HG03139 (cell line): ENCODE results near the gene EPHA3.

Experiments
- ATAC-seq: cut with Tn5 transposase; IDR thresholded peaks from one replicate; pipeline ENCODE4 v1.9.1; 2021; ENCODE audit not compliant: unreplicated experiment

EPHA3 gene

DNA sequence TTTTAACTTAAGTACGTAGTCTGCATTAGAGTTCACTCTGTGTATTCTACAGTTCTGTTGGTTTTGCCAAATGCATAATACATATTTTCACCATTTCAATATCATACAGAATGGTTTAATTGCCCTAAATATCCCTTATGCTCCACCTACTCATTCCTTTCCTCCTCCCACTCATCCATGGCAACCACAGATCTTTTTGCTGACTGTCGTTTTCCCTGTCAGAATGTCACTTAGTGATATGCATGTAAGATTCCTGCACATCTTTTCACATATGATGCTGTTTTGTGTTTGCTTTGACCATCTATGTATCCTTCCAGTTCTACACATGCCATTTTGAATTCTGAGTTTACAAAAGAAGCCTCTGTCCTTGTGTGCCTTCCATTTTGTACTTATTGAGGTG lies 36.7 kb downstream of the EPHA3 start:
- ATAC-seq: no peak

GRCh38 chr3:89145995-89146394 lies 38.6 kb downstream of the EPHA3 start:
- ATAC-seq: no peak

DNA sequence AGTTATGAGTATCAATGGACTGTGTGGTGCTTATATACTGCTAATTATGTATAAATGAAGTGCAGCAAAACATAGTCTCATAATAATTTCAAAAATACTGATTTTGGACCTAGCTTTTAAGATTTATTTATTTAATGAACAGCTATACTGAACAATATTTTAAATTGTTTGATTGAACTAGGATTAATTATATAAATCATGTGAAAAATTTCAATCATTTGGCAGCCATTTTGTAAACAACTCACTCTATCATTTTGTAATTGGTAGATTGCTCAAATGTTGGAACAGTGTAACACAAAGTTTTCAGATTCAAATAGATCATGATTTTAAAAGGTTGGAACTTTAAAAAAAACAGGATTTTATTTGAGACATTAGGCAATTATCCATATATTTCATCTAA lies 47.0 kb downstream of the EPHA3 start:
- ATAC-seq: no peak

DNA sequence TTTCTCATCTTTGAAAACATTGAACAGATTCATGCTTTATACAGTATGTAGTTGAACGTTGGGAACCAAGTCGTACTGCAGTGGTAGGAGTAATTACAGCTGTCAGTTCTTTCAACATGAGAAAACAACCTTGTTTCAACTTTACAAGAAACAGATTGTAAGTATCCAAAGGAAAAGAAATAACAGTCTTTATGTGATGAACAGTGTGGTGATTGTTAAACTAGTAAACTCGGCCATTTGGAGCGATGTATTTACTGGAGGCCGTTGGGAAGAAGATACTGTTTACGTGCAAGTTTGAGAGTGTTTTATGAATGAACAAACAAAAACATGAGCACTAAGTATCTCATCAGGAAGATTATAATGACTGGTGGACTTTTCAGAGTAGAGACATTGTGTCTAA lies 48.4 kb downstream of the EPHA3 start:
- no peak for ATAC-seq

DNA sequence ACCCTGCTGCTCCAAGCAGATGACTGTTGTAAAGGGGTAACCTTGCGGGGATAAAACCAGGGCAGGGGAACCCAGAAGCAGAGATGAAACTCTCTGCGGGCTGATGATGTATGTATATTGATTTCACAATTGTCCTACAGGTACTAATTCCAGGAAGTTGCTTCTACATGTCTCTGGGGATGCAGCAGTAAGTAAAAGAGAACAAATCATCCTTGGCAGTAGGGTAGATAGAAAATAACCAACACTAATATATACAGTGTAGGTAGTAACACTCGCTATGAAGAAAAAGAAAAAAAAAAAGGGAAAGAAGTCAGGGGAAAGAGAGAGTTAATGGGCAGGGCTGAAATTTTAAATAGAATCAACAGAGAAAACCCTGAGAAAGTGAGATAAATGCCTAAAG lies 50.2 kb downstream of the EPHA3 start:
- no peak for ATAC-seq

DNA sequence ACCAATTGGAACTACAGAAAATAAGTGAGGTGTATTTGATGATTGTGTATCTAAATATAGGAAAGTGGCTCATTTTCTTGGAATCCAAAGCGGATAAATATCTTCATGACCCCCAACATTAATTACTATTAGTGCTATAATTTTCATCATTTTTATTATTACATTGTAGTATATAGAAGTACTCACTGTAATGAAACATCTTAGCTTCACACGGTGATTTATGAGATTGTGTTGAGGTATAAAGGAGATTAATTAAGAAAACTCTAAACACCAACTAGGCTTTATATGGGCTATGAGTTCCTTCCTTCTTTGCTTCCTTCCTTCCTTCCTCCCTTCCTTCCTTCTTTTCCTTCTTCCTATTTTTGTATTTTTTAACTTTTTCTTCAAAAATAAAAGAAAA lies 52.2 kb downstream of the EPHA3 start:
- no peak for ATAC-seq

DNA sequence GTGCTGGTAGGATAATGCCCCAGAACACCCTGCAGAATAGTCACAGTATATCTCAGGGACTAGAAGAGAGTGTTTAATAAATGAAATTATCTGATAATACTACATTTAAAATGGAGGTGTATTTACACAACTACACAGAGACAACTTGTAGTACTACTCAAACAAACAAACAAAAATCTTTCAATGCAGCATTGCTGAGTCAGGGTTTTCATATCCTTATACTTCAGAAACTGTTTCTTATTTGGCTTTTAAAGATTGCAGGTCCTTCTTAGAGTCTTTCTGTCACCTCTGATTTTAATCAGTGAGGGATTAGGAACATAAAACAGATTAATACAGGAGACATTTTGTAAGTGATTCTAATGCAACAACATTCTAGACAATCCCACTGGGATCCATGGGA lies 57.4 kb downstream of the EPHA3 start:
- ATAC-seq: no peak

DNA sequence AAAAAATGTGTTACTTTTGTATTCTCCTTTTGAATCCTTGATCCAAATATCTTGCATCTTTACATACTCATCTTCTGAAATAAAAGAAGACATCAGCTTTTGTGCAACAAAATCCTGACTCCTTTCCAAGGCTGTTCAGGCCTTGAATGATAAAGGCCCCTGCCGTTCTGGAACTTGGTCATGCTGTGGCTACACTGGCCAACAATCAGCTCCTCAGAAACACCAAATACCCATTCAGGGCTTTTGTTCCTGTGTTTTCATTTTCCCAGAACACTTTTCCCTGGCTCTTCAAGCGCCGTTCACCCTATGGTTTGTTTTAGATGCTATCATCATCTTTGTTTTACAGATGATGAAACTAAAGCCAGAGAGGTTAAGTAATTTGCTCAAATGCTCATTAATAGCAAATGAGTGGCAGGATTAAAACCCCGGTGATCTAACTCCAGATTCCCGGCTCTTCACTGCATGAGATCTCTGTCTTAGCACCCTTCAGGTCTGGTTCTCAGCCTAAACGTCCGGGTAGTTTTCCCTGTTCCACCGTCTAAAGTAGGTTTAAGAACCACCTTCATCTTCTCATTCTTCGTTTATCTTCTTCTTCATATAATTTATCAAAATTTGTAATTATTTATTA lies 58.3 kb downstream of the EPHA3 start:
- no peak for ATAC-seq

DNA sequence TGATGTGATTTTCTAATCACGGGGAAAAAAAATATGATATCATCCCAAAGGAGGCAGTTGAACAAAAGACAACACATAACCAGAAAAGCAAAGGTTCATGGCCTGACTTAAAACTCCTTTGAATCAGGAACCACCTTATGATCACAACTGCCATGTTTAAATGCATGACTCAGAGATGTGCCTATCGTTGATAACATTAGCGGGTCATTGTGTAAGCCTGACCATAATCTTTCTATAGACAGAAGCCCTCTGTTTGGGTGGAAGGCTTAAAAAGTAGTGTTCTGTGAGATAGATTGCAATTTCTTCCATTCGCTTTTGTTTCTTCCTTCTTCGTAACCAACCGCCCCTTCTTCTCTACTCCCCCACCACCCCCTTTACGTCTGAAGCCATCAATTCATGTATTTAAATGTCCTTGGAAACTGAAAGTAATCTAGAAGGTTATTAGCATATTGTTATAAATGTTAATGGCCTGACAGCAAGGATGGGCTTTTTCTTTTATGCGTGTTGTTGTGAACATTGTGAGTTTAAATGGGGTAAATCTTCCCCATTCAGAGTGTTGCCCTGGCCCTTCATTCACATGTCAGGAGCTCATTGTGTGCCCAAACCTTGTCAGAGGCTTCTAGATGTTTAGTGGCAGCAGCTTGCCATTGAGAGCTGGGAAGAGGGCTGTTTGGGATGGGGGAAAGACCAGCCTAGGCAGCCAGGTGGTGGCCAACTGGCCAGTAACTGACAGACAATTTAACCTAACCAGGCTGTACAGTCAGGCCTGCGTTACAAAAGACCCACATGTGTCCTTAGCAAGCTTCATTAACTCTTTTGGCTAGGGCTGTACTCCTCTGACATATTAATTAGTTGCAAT lies 64.5 kb downstream of the EPHA3 start:
- no peak for ATAC-seq

DNA sequence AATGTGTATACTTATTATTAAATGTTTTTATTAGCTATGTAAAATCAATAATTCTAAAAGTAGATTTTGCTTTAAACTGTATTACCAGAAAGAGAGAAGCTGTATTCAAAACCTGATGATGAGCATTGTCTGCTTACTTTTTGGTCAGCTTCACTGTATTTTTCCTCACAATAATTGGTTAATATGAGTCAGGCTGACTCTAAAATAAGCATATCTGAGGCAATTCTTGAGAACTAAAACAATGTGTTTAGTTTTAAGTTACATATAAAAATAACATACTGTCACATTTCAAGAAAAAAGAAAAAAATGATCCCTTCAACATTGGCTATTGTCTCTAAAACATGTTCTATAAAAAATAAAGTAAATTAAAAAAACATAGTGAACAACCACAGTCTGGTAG lies 66.1 kb downstream of the EPHA3 start:
- ATAC-seq: no peak

GRCh38 chr3:89179355-89180001 lies 72.1 kb downstream of the EPHA3 start:
- ATAC-seq: no peak

DNA sequence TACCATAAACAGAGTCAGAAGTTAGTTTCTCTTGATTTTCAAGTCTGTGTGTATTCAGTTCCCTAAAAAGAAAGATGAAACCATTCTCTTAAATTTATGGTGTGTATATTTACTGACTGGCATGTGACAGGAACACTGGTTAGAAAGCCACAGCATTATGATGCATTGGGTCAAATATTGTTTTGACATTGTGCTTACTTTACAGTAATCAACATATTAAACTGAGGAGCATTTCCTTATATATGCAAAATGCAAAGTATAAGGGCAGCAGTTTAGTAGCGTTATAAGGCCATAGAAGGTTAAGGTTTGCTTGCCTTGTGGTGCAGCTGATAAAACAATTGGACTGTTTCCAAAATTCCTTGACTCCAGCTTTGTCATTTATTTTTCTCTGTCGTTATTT lies 72.9 kb downstream of the EPHA3 start:
- ATAC-seq: no peak

DNA sequence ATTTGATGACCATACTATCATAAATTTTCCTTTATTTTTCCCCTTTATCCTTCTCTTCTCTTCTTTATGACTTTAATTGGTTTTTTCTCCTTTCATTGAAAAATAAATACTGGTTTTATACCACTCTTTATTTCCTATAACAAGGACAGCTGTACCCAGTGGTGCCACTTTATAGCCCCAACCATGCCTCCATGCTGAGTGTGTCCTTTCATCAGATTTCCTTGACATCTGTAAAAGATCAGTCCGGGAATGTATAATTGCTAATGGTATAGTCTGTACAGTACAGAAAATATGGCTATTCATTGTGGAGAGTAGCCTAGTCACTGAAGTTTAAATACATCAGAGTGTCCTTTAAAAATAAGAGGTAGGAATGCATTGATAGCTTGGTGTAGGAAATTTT lies 74.6 kb downstream of the EPHA3 start:
- ATAC-seq: no peak

DNA sequence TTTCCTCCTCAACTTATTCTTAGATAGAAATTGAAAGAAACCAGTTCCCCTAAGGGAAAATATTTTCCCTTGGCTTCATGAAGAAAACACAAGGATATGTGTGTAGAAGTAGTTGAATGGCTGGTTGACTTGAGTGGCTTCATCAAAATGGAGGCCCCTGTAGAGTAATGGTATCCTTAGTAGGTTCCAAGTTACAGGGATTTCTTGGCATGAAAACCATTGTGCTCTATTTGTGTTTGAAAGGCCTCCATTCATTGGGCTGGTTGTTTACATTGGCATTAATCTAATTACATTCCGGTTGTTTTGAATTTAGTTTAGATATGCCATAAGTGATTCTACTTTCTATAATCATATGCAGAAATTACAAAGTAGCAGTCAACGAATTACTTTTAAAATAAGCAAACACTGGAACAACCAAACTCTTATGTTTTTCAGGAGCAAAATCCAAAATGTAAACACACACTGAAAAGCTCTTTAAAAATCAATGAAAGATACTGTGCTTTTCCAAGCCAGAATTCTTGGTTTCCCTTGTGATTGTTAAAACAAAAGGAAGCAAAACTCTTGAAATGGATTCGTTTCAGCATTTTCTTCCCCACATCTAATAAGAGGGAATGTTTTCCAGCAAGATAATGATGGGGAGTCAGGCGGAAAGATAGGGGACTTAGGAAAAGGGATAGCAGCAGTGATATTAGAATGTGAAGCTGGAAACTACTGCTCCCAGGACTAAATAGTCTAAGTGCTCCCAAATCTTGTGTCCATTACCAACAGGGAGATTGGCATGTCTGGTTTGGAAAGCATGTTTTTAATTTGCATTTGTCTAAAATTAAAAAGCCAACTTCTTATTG lies 77.0 kb downstream of the EPHA3 start:
- ATAC-seq: no peak

GRCh38 chr3:89186456-89186855 lies 79.0 kb downstream of the EPHA3 start:
- ATAC-seq: no peak

DNA sequence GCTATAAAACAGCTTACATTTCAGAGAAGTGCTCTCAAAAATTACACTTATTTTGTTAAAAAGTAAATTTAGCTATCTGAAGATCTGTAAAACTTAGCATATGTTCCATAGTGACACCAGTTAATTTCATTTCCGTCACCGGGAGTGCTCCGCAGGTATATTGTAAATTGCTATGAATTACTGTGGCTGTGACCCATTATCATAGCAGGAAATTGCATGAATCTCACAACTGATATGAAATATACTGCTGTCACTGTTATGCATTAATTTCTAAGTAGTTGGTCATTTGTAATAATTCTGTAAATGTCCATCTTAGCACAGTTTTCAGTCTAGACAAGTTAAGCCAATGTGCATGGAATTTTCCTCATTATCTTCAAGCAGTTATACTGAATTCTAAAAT lies 91.2 kb downstream of the EPHA3 start:
- no peak for ATAC-seq

- no peak for ATAC-seq
These were observed 105.2 kb downstream of the EPHA3 start for GRCh38 chr3:89212619-89213018.

GRCh38 chr3:89216016-89216739 lies 108.8 kb downstream of the EPHA3 start:
- no peak for ATAC-seq

- ATAC-seq: no peak
These were observed 109.8 kb downstream of the EPHA3 start for GRCh38 chr3:89217148-89217685.

DNA sequence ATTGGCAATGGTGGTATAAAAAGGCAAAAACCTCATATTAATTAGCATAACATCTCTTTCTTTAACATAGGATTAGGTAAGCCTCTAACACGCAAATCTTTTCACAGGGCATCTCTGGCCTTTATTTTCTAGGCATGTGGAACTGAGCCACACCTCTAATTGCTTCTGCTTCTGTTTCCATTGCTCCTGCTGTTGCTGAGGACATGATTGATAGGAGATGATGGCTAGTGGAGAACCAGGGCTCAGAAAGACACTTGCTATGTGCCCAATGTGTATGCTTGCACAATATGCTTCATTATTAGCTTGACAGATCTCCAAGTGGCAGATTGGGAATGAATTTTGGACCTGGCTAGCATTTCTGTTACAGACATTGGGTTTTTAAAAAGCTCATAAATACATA lies 114.5 kb downstream of the EPHA3 start:
- no peak for ATAC-seq
